Neuronal stem cell (in vitro differentiated cells): ENCODE measurements around the gene PLCH1.

ENCODE experiments used
- DNase-seq: peaks from one replicate; pipeline ENCODE4 v3.0.0-alpha.2; 2013; ENCODE audit warnings: low spot score
- H2AFZ ChIP-seq: one replicate; pipeline ENCODE4 v1.6.1; 2013; ENCODE audit warnings: mild to moderate bottlenecking, low read length, inconsistent platforms
- H2AK5ac ChIP-seq: 2 replicates; pipeline ENCODE4 v1.6.1; 2013; ENCODE audit warnings: low read depth, mild to moderate bottlenecking, inconsistent platforms, low read length, moderate library complexity, mixed read lengths
- H2BK120ac ChIP-seq: 2 replicates; pipeline ENCODE4 v1.6.1; 2013; ENCODE audit warnings: low read depth, mild to moderate bottlenecking, inconsistent platforms, low read length, moderate library complexity, mixed read lengths
- H2BK12ac ChIP-seq: one replicate; pipeline ENCODE4 v1.6.1; 2013; ENCODE audit warnings: low read length, inconsistent platforms
- H2BK15ac ChIP-seq: 2 replicates; pipeline ENCODE4 v1.6.1; 2013; ENCODE audit warnings: mild to moderate bottlenecking, low read length, inconsistent platforms, mixed read lengths
- H2BK5ac ChIP-seq: one replicate; pipeline ENCODE4 v1.6.1; 2013; ENCODE audit warnings: inconsistent platforms, mild to moderate bottlenecking, low read length, moderate library complexity
- H3K14ac ChIP-seq: one replicate; pipeline ENCODE4 v1.6.1; 2013; ENCODE audit warnings: low read length, inconsistent platforms
- H3K18ac ChIP-seq: 2 replicates; pipeline ENCODE4 v1.6.1; 2013; ENCODE audit warnings: low read length, inconsistent platforms
- H3K23ac ChIP-seq: 2 replicates; pipeline ENCODE4 v1.6.1; 2013; ENCODE audit warnings: low read depth, mild to moderate bottlenecking, mixed read lengths, low read length, inconsistent platforms; ENCODE audit not compliant: poor library complexity
- H3K27ac ChIP-seq: replicated peaks from 3 replicates; pipeline ENCODE4 v1.5.1; 2013; ENCODE audit warnings: low read length, inconsistent platforms
- H3K27me3 ChIP-seq, 3 experiments: 2 replicates each; pipeline ENCODE4 v1.6.1; 2013; ENCODE audit warnings: low read length in 3 of 3, mild to moderate bottlenecking in 2 of 3, inconsistent platforms in 1 of 3, low read depth in 1 of 3, mixed read lengths in 1 of 3, moderate library complexity in 1 of 3; ENCODE audit not compliant: control insufficient read depth in 3 of 3, insufficient read depth in 3 of 3
- H3K36me3 ChIP-seq, 2 donors: replicated peaks in 1 of 2; 2 replicates each; pipeline ENCODE4 v1.6.1; 2013; ENCODE audit warnings: low read length in 2 of 2; ENCODE audit not compliant: control insufficient read depth in 2 of 2, insufficient read depth in 2 of 2
- H3K4ac ChIP-seq: 2 replicates; pipeline ENCODE4 v1.6.1; 2013; ENCODE audit warnings: inconsistent platforms, mild to moderate bottlenecking, low read length, moderate library complexity
- H3K4me1 ChIP-seq, 2 donors: 1 replicate in 1 of 2; 2 replicates in 1 of 2; pipeline ENCODE4 v1.6.1; 2013; ENCODE audit warnings: low read length in 2 of 2, low read depth in 1 of 2; ENCODE audit not compliant: control insufficient read depth in 2 of 2, insufficient read depth in 1 of 2
- H3K4me2 ChIP-seq: one replicate; pipeline ENCODE4 v1.6.1; 2013; ENCODE audit warnings: mild to moderate bottlenecking, low read length, inconsistent platforms; ENCODE audit not compliant: insufficient read depth, poor library complexity, severe bottlenecking
- H3K4me3 ChIP-seq, 2 donors: 2 replicates each; pipeline ENCODE4 v1.5.1; 2013; ENCODE audit warnings: low read length in 2 of 2, mild to moderate bottlenecking in 2 of 2, inconsistent platforms in 1 of 2, moderate library complexity in 1 of 2
- H3K79me1 ChIP-seq: one replicate; pipeline ENCODE4 v1.6.1; 2013; ENCODE audit warnings: low read depth, mild to moderate bottlenecking, inconsistent platforms, low read length, moderate library complexity
- H3K9ac ChIP-seq: one replicate; pipeline ENCODE4 v1.6.1; 2013; ENCODE audit warnings: mild to moderate bottlenecking, low read depth, low read length, inconsistent platforms; ENCODE audit not compliant: poor library complexity
- H3K9me3 ChIP-seq, 2 donors: replicated peaks in 1 of 2; 2 replicates each; pipeline versions ENCODE3 to v1.6.1; 2013; ENCODE audit warnings: low read length in 2 of 2, mild to moderate bottlenecking in 2 of 2, inconsistent platforms in 1 of 2, low read depth in 1 of 2, mixed read lengths in 1 of 2, moderate library complexity in 1 of 2; ENCODE audit not compliant: control insufficient read depth in 2 of 2, insufficient read depth in 1 of 2
- H4K8ac ChIP-seq: one replicate; pipeline ENCODE4 v1.6.1; 2013; ENCODE audit warnings: low read depth, mild to moderate bottlenecking, inconsistent platforms, low read length, moderate library complexity
- H4K91ac ChIP-seq: one replicate; pipeline ENCODE4 v1.6.1; 2013; ENCODE audit warnings: low read length, low read depth, mild to moderate bottlenecking, inconsistent platforms; ENCODE audit not compliant: poor library complexity
- WGBS, 2 donors: extraction: QIAGEN DNeasy Blood & Tissue Kit; methylation state at CpG; one replicate each; pipeline ENCODE4 v1.1.7; 2013; ENCODE audit warnings: missing lambda C conversion rate in 2 of 2, mixed read lengths in 1 of 2; ENCODE audit not compliant: insufficient read length in 2 of 2, insufficient replicate concordance in 1 of 2; ENCODE audit errors: extremely low coverage in 2 of 2; 5-methylcytosine and 5-hydroxymethylcytosine counted together

The PLCH1 gene

GRCh38 chr3:155382396-155383042 lies 362.4 kb downstream of the PLCH1 start:
- no peaks in the 10 kb centered on the region for H3K36me3 ChIP-seq
- peak overlapping the region; percentile 1 for H2AFZ ChIP-seq
- no peaks in the 10 kb centered on the region for H3K9me3 ChIP-seq
- H3K27ac ChIP-seq, result no peak overlapping the region
- no peak overlapping the region for H2BK120ac ChIP-seq
- H3K79me1 ChIP-seq, result no peaks in the 10 kb centered on the region
- no peak overlapping the region for H3K9ac ChIP-seq
- H2AK5ac ChIP-seq, result no peak overlapping the region
- no peak overlapping the region for H4K8ac ChIP-seq
- no peaks in the 10 kb centered on the region for H3K27me3 ChIP-seq
- H3K23ac ChIP-seq, result no peak overlapping the region
- no peak overlapping the region for H3K4ac ChIP-seq
- no peak overlapping the region for H2BK12ac ChIP-seq
- peaks cover 6 to 13% of the 10 kb centered on the region in 2 donors for H3K4me1 ChIP-seq
- H2BK5ac ChIP-seq, result no peak overlapping the region
- H3K4me2 ChIP-seq, result no peak overlapping the region
- DNase-seq, result peak; percentile 66
- H3K18ac ChIP-seq, result no peak overlapping the region
- no peak overlapping the region for H3K4me3 ChIP-seq
- no peak overlapping the region for H4K91ac ChIP-seq
- H2BK15ac ChIP-seq, result no peak overlapping the region
- WGBS, 2 donors, result no CpG with 5 or more reads among the region's 6 CpGs
- H3K14ac ChIP-seq, result no peak overlapping the region

DNA sequence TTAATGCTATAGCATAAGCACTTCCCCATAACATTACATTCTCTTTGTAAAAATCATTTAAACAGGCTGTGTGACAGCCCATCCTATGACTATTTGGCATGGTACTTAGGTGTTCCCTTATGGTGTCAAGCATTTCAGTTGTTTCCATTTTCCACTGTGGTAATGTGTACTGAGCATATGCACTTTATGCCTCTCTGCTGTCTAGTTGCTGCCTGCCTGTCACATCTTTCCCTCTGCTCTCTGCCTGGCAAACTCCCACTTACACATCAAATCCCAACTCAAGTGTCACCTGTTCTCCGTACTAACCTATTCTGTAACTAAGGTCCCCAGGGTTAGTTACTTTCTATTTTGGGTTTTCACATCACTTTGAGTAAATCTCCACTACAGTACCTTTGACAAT lies 367.0 kb downstream of the PLCH1 start:
- Histone ChIP-seq H4K8ac (no peak overlapping the region), H3K18ac (no peak overlapping the region), H3K23ac (no peak overlapping the region), H2BK15ac (no peak overlapping the region), H2AFZ (no peak overlapping the region), H3K4ac (no peak overlapping the region), H3K79me1 (no peaks in the 10 kb centered on the region), H3K9me3 (no peaks in the 10 kb centered on the region), H3K14ac (no peak overlapping the region), H3K36me3 (no peaks in the 10 kb centered on the region), H4K91ac (no peak overlapping the region), H2BK5ac (no peak overlapping the region), H3K4me2 (no peak overlapping the region), H3K9ac (no peak overlapping the region), H2BK12ac (no peak overlapping the region), H3K27me3 (no peaks in the 10 kb centered on the region), H2BK120ac (no peak overlapping the region), H3K4me3 (no peak overlapping the region), H3K4me1 (peaks cover under 1 to 6% of the 10 kb centered on the region in 2 donors), H2AK5ac (no peak overlapping the region), H3K27ac (no peak overlapping the region)
- WGBS, 2 donors, result no CpG with 5 or more reads among the region's 1 CpG
- no peak for DNase-seq

GRCh38 chr3:155377071-155377470 lies 367.8 kb downstream of the PLCH1 start:
- no peak overlapping the region for H2AFZ ChIP-seq
- DNase-seq, result no peak
- no peak overlapping the region for H3K9ac ChIP-seq
- H2BK15ac ChIP-seq, result no peak overlapping the region
- no peak overlapping the region for H3K4ac ChIP-seq
- no peaks in the 10 kb centered on the region for H3K9me3 ChIP-seq
- no peak overlapping the region for H3K27ac ChIP-seq
- H2BK5ac ChIP-seq, result no peak overlapping the region
- no CpG with 5 or more reads among the region's 2 CpGs for WGBS, 2 donors
- no peak overlapping the region for H2BK120ac ChIP-seq
- H4K91ac ChIP-seq, result no peak overlapping the region
- H3K27me3 ChIP-seq, result no peaks in the 10 kb centered on the region
- H4K8ac ChIP-seq, result no peak overlapping the region
- no peak overlapping the region for H3K4me3 ChIP-seq
- H3K14ac ChIP-seq, result no peak overlapping the region
- no peak overlapping the region for H2AK5ac ChIP-seq
- H3K4me1 ChIP-seq, result peaks cover 0 to 5% of the 10 kb centered on the region in 2 donors
- H2BK12ac ChIP-seq, result no peak overlapping the region
- H3K79me1 ChIP-seq, result no peaks in the 10 kb centered on the region
- H3K36me3 ChIP-seq, result no peaks in the 10 kb centered on the region
- no peak overlapping the region for H3K18ac ChIP-seq
- no peak overlapping the region for H3K23ac ChIP-seq
- H3K4me2 ChIP-seq, result no peak overlapping the region

GRCh38 chr3:155372281-155372680 lies 372.6 kb downstream of the PLCH1 start:
- no peaks in the 10 kb centered on the region for H3K9me3 ChIP-seq
- no peak for DNase-seq
- no peak overlapping the region for H3K4me2 ChIP-seq
- H3K4me1 ChIP-seq, result peaks cover 5 to 31% of the 10 kb centered on the region in 2 donors
- no peak overlapping the region for H3K9ac ChIP-seq
- H4K8ac ChIP-seq, result no peak overlapping the region
- H3K4ac ChIP-seq, result no peak overlapping the region
- no peaks in the 10 kb centered on the region for H3K27me3 ChIP-seq
- H3K27ac ChIP-seq, result no peak overlapping the region
- H2AFZ ChIP-seq, result no peak overlapping the region
- H2BK15ac ChIP-seq, result no peak overlapping the region
- H2BK12ac ChIP-seq, result no peak overlapping the region
- H2AK5ac ChIP-seq, result no peak overlapping the region
- no peak overlapping the region for H2BK120ac ChIP-seq
- H3K23ac ChIP-seq, result no peak overlapping the region
- no peak overlapping the region for H3K18ac ChIP-seq
- H2BK5ac ChIP-seq, result no peak overlapping the region
- WGBS, 2 donors, result no CpG with 5 or more reads among the region's 1 CpG
- H3K14ac ChIP-seq, result no peak overlapping the region
- H3K36me3 ChIP-seq, result no peaks in the 10 kb centered on the region
- H4K91ac ChIP-seq, result no peak overlapping the region
- H3K79me1 ChIP-seq, result no peaks in the 10 kb centered on the region
- no peak overlapping the region for H3K4me3 ChIP-seq
